HG02970 (cell line): ENCODE measurements around the gene AGPAT2.

Experiments
- ATAC-seq: cut with Tn5 transposase; IDR thresholded peaks from one replicate; pipeline ENCODE4 v1.9.1; 2021; ENCODE audit warnings: mild to moderate bottlenecking, moderate library complexity, moderate number of reproducible peaks; ENCODE audit not compliant: unreplicated experiment, low FRiP score

AGPAT2 gene

DNA sequence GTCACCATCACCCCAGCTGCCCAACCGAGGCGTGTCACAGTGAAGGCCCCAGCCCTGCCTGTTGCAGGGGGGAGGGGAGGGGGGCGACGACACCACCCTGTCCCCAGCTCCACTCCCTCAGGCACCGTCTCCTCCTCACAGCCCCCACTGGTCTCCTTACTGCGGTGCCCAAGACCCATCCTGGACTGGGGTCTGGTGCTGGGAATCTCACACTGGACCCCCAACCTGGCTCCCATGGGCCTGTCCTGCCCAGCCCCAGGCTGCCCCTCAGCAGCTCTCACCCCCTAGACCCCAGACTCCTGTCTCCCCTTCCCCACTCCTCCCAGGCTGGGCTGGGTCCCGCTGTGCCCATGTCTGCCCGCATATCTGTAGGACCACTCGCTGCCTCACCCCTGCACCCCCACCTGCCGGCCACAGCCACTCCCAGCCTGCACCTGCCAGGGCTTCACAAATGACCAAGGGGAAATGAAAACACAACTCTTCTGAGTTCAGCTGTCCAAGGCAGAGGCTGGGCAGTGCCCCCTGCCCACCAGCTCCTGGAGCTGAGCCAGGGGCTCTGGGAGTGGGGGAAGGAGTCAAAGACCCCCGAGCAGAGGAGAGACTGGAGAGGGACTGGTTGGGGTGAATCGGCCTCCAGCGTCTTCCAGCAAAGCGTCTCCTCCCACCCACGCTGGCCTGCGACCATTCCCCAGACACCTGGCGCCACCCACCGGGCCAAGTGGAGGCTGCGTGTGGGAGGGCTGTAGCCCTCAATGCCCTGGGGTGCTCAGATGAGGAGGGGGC lies 57.2 kb downstream of the AGPAT2 start:
- ATAC-seq = no peak

GRCh38 chr9:136629001-136629878 lies 58.0 kb downstream of the AGPAT2 start:
- ATAC-seq = no peak

- no peak for ATAC-seq
Measured at GRCh38 chr9:136628268-136628667, 59.0 kb downstream of the AGPAT2 start.

DNA sequence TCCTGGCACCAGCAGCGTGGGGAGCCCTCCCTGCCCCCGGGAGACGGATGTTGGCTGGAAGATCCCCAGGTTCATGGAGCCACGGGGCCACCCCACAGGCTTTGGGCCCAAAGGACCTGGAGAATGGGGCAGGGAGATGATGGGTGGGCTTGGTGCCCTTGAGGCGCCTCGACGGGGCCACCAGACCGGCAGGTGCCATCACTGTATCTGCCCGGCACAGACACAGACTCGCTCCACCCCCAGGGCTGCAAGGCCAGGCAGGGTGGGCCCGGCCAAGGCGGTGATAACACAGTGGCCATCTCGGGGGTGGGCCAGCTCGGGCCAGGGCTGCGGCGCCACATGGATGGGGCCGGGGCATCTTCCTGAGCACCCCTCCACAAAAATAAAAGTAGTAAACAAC lies 59.6 kb downstream of the AGPAT2 start:
- ATAC-seq = no peak

GRCh38 chr9:136626740-136627642 lies 60.3 kb downstream of the AGPAT2 start:
- no peak for ATAC-seq

GRCh38 chr9:136626066-136626725 lies 61.1 kb downstream of the AGPAT2 start:
- no peak for ATAC-seq

GRCh38 chr9:136625101-136626065 lies 61.9 kb downstream of the AGPAT2 start:
- ATAC-seq = no peak

GRCh38 chr9:136624184-136624951 lies 62.9 kb downstream of the AGPAT2 start:
- ATAC-seq = no peak

GRCh38 chr9:136623842-136624183 lies 63.4 kb downstream of the AGPAT2 start:
- no peak for ATAC-seq
